Gastrocnemius medialis (tissue), 4 donors: ENCODE data around the gene QSOX2. TPM values are rescaled to one million over a fixed set of nuclear protein-coding genes. Genes with fewer than 3 reads are reported as not detected.

Source experiments
- ATAC-seq, 2 donors: fragments of 150-250 bp; one replicate each; pipeline ENCODE4 v1.9.1; 2016
- DNase-seq, 2 donors: peaks; one replicate each; pipeline ENCODE4 v3.0.0-alpha.2; 2019
- H3K27ac ChIP-seq, 4 donors: fragments of 200-600 bp; sonication (generic); 1 replicate in 1 of 4; 2 replicates in 3 of 4; pipeline ENCODE4 v1.5.1; 2016 to 2018; ENCODE audit warnings: mild to moderate bottlenecking in 2 of 4, moderate library complexity in 1 of 4
- H3K27me3 ChIP-seq, 3 donors: fragments of 200-600 bp; sonication (generic) in 2 of 3; 1 replicate in 1 of 3; 2 replicates in 2 of 3; pipeline versions ENCODE4 v1.5.1 to v1.6.0; 2016 to 2019; ENCODE audit warnings: mild to moderate bottlenecking in 1 of 3, moderate library complexity in 1 of 3
- H3K36me3 ChIP-seq, 2 donors: fragments of 200-600 bp; sonication (generic) in 1 of 2; one replicate each; pipeline ENCODE4 v1.5.1; 2017 to 2018
- H3K4me1 ChIP-seq, 2 donors: fragments of 200-600 bp; sonication (generic) in 1 of 2; one replicate each; pipeline ENCODE4 v1.5.1; 2016 to 2017; ENCODE audit warnings: mild to moderate bottlenecking in 2 of 2
- H3K4me3 ChIP-seq, 4 donors: fragments of 200-600 bp; sonication (generic) in 3 of 4; 1 replicate in 1 of 4; 2 replicates in 3 of 4; pipeline ENCODE4 v1.5.1; 2016 to 2019; ENCODE audit warnings: mild to moderate bottlenecking in 2 of 4
- H3K9me3 ChIP-seq, 3 donors: fragments of 200-600 bp; sonication (generic) in 2 of 3; 1 replicate in 1 of 3; 2 replicates in 2 of 3; pipeline ENCODE4 v1.5.1; 2016 to 2019
- POLR2A ChIP-seq, 2 donors: fragments of 450-650 bp; IDR thresholded peaks; one replicate each; pipeline ENCODE4 v1.6.1; 2017; ENCODE audit warnings: antibody characterized with exemption in 2 of 2, mild to moderate bottlenecking in 2 of 2, moderate library complexity in 2 of 2
- in situ Hi-C, 4 donors: fragments of 200-750 bp; cut with MboI; loops; one replicate each; pipeline versions ENCODE4 v1.15.0 to v1.8.0; 2017; ENCODE audit warnings: low sequenced_read_pairs in 4 of 4
- intact Hi-C: fragments of 100-400 bp; cut with DNase I; formaldehyde crosslinking; loops from one replicate; pipeline ENCODE4 v1.15.1; 2023; ENCODE audit warnings: low total_unique reads
- total RNA-seq, 4 donors: library from RNA; depleted of rRNA; stranded (reverse); fragments of >200 nt; gene quantifications; one replicate each; pipeline versions ENCODE4 v1.1.0 to v1.2.3, GENCODE V29; 2016
- TF ChIP-seq, protein P1 (sequence below), 5 experiments: fragments of 450-650 bp in 3 of 5; fragments of 200-600 bp in 2 of 5; sonication (generic) in 2 of 5; IDR thresholded peaks in 4 of 5; conservative IDR thresholded peaks in 1 of 5; 1 replicate in 4 of 5; 2 replicates in 1 of 5; pipeline ENCODE4 v1.5.1; 2016 to 2019; ENCODE audit warnings: antibody characterized with exemption in 5 of 5, mild to moderate bottlenecking in 3 of 5, moderate library complexity in 3 of 5

Gene QSOX2
- total RNA-seq, 4 donors from 2014 or later: 3.3 to 5.8 (median 5.2) TPM

- TF ChIP-seq, protein P1, sequence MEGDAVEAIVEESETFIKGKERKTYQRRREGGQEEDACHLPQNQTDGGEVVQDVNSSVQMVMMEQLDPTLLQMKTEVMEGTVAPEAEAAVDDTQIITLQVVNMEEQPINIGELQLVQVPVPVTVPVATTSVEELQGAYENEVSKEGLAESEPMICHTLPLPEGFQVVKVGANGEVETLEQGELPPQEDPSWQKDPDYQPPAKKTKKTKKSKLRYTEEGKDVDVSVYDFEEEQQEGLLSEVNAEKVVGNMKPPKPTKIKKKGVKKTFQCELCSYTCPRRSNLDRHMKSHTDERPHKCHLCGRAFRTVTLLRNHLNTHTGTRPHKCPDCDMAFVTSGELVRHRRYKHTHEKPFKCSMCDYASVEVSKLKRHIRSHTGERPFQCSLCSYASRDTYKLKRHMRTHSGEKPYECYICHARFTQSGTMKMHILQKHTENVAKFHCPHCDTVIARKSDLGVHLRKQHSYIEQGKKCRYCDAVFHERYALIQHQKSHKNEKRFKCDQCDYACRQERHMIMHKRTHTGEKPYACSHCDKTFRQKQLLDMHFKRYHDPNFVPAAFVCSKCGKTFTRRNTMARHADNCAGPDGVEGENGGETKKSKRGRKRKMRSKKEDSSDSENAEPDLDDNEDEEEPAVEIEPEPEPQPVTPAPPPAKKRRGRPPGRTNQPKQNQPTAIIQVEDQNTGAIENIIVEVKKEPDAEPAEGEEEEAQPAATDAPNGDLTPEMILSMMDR (IDR thresholded peaks at IDR 0.05 in 4 of 5, conservative IDR thresholded peaks at IDR 0.05 in 1 of 5): no peak
- TF ChIP-seq POLR2A (IDR thresholded peaks at IDR 0.05): no peak
- no peak for DNase-seq
- Histone ChIP-seq H3K36me3 (no peaks in the 10 kb centered on the region), H3K27me3 (peaks cover 60 to 84% (median 80%) of the 10 kb centered on the region in 3 donors), H3K4me3 (no peak overlapping the region), H3K4me1 (no peaks in the 10 kb centered on the region), H3K9me3 (no peaks in the 10 kb centered on the region), H3K27ac (no peak overlapping the region)
- in situ Hi-C loops: no loop called here
- no peak for ATAC-seq
- intact Hi-C loops: no loop called here
Measured at GRCh38 chr9:136189394-136190236, 56.0 kb downstream of the QSOX2 start.

- no peak for DNase-seq
- TF ChIP-seq, protein P1 (IDR thresholded peaks at IDR 0.05 in 4 of 5, conservative IDR thresholded peaks at IDR 0.05 in 1 of 5): no peak
- no peak for TF ChIP-seq POLR2A (IDR thresholded peaks at IDR 0.05)
- in situ Hi-C loops (no loop called here), intact Hi-C loops (no loop called here)
- no peaks in the 10 kb centered on the region for H3K9me3 ChIP-seq
- H3K27me3 ChIP-seq: peaks cover 55 to 78% (median 66%) of the 10 kb centered on the region in 3 donors
- no peak overlapping the region for H3K27ac ChIP-seq
- H3K4me3 ChIP-seq: no peak overlapping the region
- no peaks in the 10 kb centered on the region for H3K36me3 ChIP-seq
- no peaks in the 10 kb centered on the region for H3K4me1 ChIP-seq
- ATAC-seq: no peak
Measured at GRCh38 chr9:136187683-136188586, 57.7 kb downstream of the QSOX2 start.

GRCh38 chr9:136187197-136187596 lies 58.4 kb downstream of the QSOX2 start:
- ATAC-seq (no peak), DNase-seq (no peak)
- intact Hi-C loops: no loop called here
- in situ Hi-C loops: no loop called here
- Histone ChIP-seq H3K27ac (no peak overlapping the region), H3K4me1 (no peaks in the 10 kb centered on the region), H3K4me3 (no peak overlapping the region), H3K9me3 (no peaks in the 10 kb centered on the region), H3K36me3 (no peaks in the 10 kb centered on the region), H3K27me3 (peaks cover 48 to 70% (median 58%) of the 10 kb centered on the region in 3 donors)
- no peak for TF ChIP-seq POLR2A (IDR thresholded peaks at IDR 0.05)
- TF ChIP-seq, protein P1 (IDR thresholded peaks at IDR 0.05 in 4 of 5, conservative IDR thresholded peaks at IDR 0.05 in 1 of 5): no peak

- in situ Hi-C loops: no loop called here
- H3K27me3 ChIP-seq: peaks cover 40 to 62% (median 50%) of the 10 kb centered on the region in 3 donors
- ATAC-seq (no peak), DNase-seq (no peak)
- no peaks in the 10 kb centered on the region for H3K4me1 ChIP-seq
- no peak overlapping the region for H3K27ac ChIP-seq
- TF ChIP-seq POLR2A (IDR thresholded peaks at IDR 0.05): no peak
- TF ChIP-seq, protein P1 (IDR thresholded peaks at IDR 0.05 in 4 of 5, conservative IDR thresholded peaks at IDR 0.05 in 1 of 5): no peak
- H3K4me3 ChIP-seq: no peak overlapping the region
- intact Hi-C loops: no loop called here
- no peaks in the 10 kb centered on the region for H3K36me3 ChIP-seq
- H3K9me3 ChIP-seq: no peaks in the 10 kb centered on the region
Measured at GRCh38 chr9:136186386-136186785, 59.2 kb downstream of the QSOX2 start.
